ENCODE data around the gene CD59.
"Not testable (repeated sequence)": the region's sequence is repeated elsewhere in the genome, so short reads cannot be mapped to it uniquely, and the experiment has no call there.

Gene CD59

GRCh38 chr11:33685082-33685481, 51.1 kb downstream of the CD59 start:
- TF ChIP-seq CTCF (IDR thresholded peaks at IDR 0.05; ENCODE audit: borderline replicate concordance, control extremely low read depth, extremely low read depth, insufficient read depth, missing control alignments) = no peak
- DNase-seq (ENCODE audit: low spot score) = no peak
- in situ Hi-C loops (cut with MboI; ENCODE audit: low sequenced_read_pairs, unreplicated experiment) = loop anchor here (10.0 kb wide), 1 partner anchor 320 kb away; no protein-coding TSS in a partner anchor

- in situ Hi-C loops (cut with MboI; ENCODE audit: low sequenced_read_pairs, unreplicated experiment) = loop anchor here (10.0 kb wide), 1 partner anchor 319 kb away; no protein-coding TSS in a partner anchor
- no peak for TF ChIP-seq CTCF (IDR thresholded peaks at IDR 0.05; ENCODE audit: borderline replicate concordance, control extremely low read depth, extremely low read depth, insufficient read depth, missing control alignments)
These were observed 52.1 kb downstream of the CD59 start for GRCh38 chr11:33684003-33684706.

GRCh38 chr11:33682446-33682845, 53.8 kb downstream of the CD59 start:
- no peak for DNase-seq (ENCODE audit: low spot score)
- in situ Hi-C loops (cut with MboI; ENCODE audit: low sequenced_read_pairs, unreplicated experiment) = loop anchor here (10.0 kb wide), 1 partner anchor 318 kb away; no protein-coding TSS in a partner anchor
- TF ChIP-seq CTCF (IDR thresholded peaks at IDR 0.05; ENCODE audit: borderline replicate concordance, control extremely low read depth, extremely low read depth, insufficient read depth, missing control alignments) = no peak

More at GRCh38 chr11:33684003-33684706, 52.1 kb downstream of the CD59 start:
- no peak for DNase-seq (ENCODE audit: low spot score)

GRCh38 chr11:33682019-33682418, 54.2 kb downstream of the CD59 start:
- DNase-seq (ENCODE audit: low spot score) = no peak
- no peak for TF ChIP-seq CTCF (IDR thresholded peaks at IDR 0.05; ENCODE audit: borderline replicate concordance, control extremely low read depth, extremely low read depth, insufficient read depth, missing control alignments)
- in situ Hi-C loops (cut with MboI; ENCODE audit: low sequenced_read_pairs, unreplicated experiment) = loop anchor here (10.0 kb wide), 1 partner anchor 317 kb away; no protein-coding TSS in a partner anchor

GRCh38 chr11:33678616-33679015, 57.6 kb downstream of the CD59 start:
- in situ Hi-C loops (cut with MboI; ENCODE audit: low sequenced_read_pairs, unreplicated experiment); DNase-seq (ENCODE audit: low spot score): not testable (repeated sequence)

GRCh38 chr11:33674035-33674814, 62.0 kb downstream of the CD59 start:
- TF ChIP-seq CTCF (IDR thresholded peaks at IDR 0.05; ENCODE audit: borderline replicate concordance, control extremely low read depth, extremely low read depth, insufficient read depth, missing control alignments) = no peak
- DNase-seq (ENCODE audit: low spot score) = no peak
- in situ Hi-C loops (cut with MboI; ENCODE audit: low sequenced_read_pairs, unreplicated experiment) = no loop called here

- DNase-seq (ENCODE audit: low spot score) = no peak
- TF ChIP-seq CTCF (IDR thresholded peaks at IDR 0.05; ENCODE audit: borderline replicate concordance, control extremely low read depth, extremely low read depth, insufficient read depth, missing control alignments) = no peak
- in situ Hi-C loops (cut with MboI; ENCODE audit: low sequenced_read_pairs, unreplicated experiment) = no loop called here
These were observed 64.0 kb downstream of the CD59 start for GRCh38 chr11:33672273-33672672.

All from GM13976 (cell line).